Breast epithelium (tissue), 3 donors: ENCODE results near the gene TSHZ1.

Source experiments
- CTCF ChIP-seq, 3 donors: fragments of 450-650 bp; IDR thresholded peaks; one replicate each; pipeline ENCODE4 v1.5.1; 2016 to 2017; ENCODE audit warnings: antibody characterized with exemption in 3 of 3, mild to moderate bottlenecking in 3 of 3, moderate library complexity in 3 of 3
- POLR2A ChIP-seq: fragments of 450-650 bp; IDR thresholded peaks from one replicate; pipeline ENCODE4 v1.6.1; 2016; ENCODE audit warnings: antibody characterized with exemption, mild to moderate bottlenecking, moderate library complexity

GRCh38 chr18:75230163-75231052, 19.8 kb downstream of the TSHZ1 start:
- TF ChIP-seq CTCF (IDR thresholded peaks at IDR 0.05) (no peak), POLR2A (no peak)
